Psoas muscle (tissue), 8 donors: ENCODE measurements around the gene ACY1. TPM values are rescaled to one million over a fixed set of nuclear protein-coding genes. Genes with fewer than 3 reads are reported as not detected.

Source experiments
- ATAC-seq, 4 donors: fragments of 200-7000 bp; cut with Tn5 transposase; one replicate each; pipeline ENCODE4 v1.9.1; 2020; ENCODE audit warnings: moderate library complexity in 3 of 4, mild to moderate bottlenecking in 2 of 4
- DNase-seq, 2 donors: peaks; one replicate each; pipeline ENCODE4 v3.0.0-alpha.2; 2020
- H3K27ac ChIP-seq: fragments of 200-600 bp; one replicate; pipeline ENCODE4 v1.8.0; 2022
- H3K27me3 ChIP-seq, 3 donors: fragments of 200-600 bp in 1 of 3; one replicate each; pipeline versions ENCODE4 v1.6.1 to v1.8.0; 2013 to 2022; ENCODE audit warnings: low read length in 2 of 3, mild to moderate bottlenecking in 2 of 3, moderate library complexity in 1 of 3; ENCODE audit not compliant: insufficient read depth in 3 of 3
- H3K36me3 ChIP-seq, 2 donors: fragments of 200-600 bp in 1 of 2; one replicate each; pipeline versions ENCODE4 v1.6.1 to v1.8.0; 2013 to 2022; ENCODE audit warnings: low read depth in 1 of 2, mild to moderate bottlenecking in 1 of 2, moderate library complexity in 1 of 2; ENCODE audit not compliant: insufficient read depth in 1 of 2
- H3K4me1 ChIP-seq: fragments of 200-600 bp; one replicate; pipeline ENCODE4 v1.8.0; 2022
- H3K4me3 ChIP-seq: fragments of 200-600 bp; one replicate; pipeline ENCODE4 v1.8.0; 2022; ENCODE audit warnings: mild to moderate bottlenecking
- H3K9me3 ChIP-seq: fragments of 200-600 bp; one replicate; pipeline ENCODE4 v1.8.0; 2022
- CTCF ChIP-seq: fragments of 200-600 bp; IDR thresholded peaks from one replicate; pipeline ENCODE4 v1.8.0; 2022; ENCODE audit warnings: antibody characterized with exemption
- WGBS, 3 donors: extraction: QIAGEN DNeasy Blood & Tissue Kit; methylation state at CpG; one replicate each; pipeline versions ENCODE4 v1.1.6 to v1.1.7; 2013; 5-methylcytosine and 5-hydroxymethylcytosine counted together
- intact Hi-C, 2 donors: fragments of 100-400 bp; cut with DNase I; formaldehyde crosslinking; loops; one replicate each; pipeline versions ENCODE4 v1.11.0 to v1.14.2; 2022
- polyA plus RNA-seq, 3 donors: library from polyadenylated mRNA; stranded (reverse); fragments of 200-250 nt; gene quantifications; one replicate each; pipeline ENCODE4 v1.2.3, GENCODE V29; 2013
- total RNA-seq, 4 donors: library from RNA; stranded (reverse); fragmentation: NEBNext Ultra II Directional in 2 of 4; extraction: Animal tissue kit (Norgen Biotek cat#: 25700) in 2 of 4; gene quantifications; one replicate each; pipeline versions ENCODE4 v1.2.1 to v1.2.4, GENCODE V29; 2021 to 2023
- donor health status: healthy with polysubstance abuse.
- donor health status: DM: no; HTN: no; CAD: no; lungs with moderate emphysema.
- donor health status: Bipolar disorder and iron deficiency.
- donor health status: healthy.
- donor health status: DM: yes; HTN: yes; CAD: no.
- donor health status: DM: no; HTN: no; CAD: no.
- donor health status: DM: no; HTN: no; CAD: no.
- donor health status: DM: yes; HTN: yes; CAD: no.

The ACY1 gene
- total and polyA plus RNA-seq, 7 donors: 19.9 to 59.3 (median 37.6) TPM

- H3K9me3 ChIP-seq: no peaks in the 10 kb centered on the region
- peaks cover 75% of the 10 kb centered on the region for H3K4me1 ChIP-seq
- peak in 1 of 4 donors; percentile 13 for ATAC-seq
- H3K27me3 ChIP-seq: no peaks in the 10 kb centered on the region
- 16 to 30% (median 21%) methylated on average over 8 of the region's 8 CpGs for WGBS, 3 donors
- H3K4me3 ChIP-seq: peak overlapping the region; percentile 55
- H3K36me3 ChIP-seq: no peaks in the 10 kb centered on the region
- DNase-seq: no peak
- peak overlapping the region; percentile 92 for H3K27ac ChIP-seq
- intact Hi-C loops: loop anchor here in 1 of 2 donors (2.0 kb wide), 1 partner anchor 29 kb away; no protein-coding TSS in a partner anchor
- TF ChIP-seq CTCF: no peak
These were observed 40.8 kb downstream of the ACY1 start for GRCh38 chr3:52023860-52024764.

DNA sequence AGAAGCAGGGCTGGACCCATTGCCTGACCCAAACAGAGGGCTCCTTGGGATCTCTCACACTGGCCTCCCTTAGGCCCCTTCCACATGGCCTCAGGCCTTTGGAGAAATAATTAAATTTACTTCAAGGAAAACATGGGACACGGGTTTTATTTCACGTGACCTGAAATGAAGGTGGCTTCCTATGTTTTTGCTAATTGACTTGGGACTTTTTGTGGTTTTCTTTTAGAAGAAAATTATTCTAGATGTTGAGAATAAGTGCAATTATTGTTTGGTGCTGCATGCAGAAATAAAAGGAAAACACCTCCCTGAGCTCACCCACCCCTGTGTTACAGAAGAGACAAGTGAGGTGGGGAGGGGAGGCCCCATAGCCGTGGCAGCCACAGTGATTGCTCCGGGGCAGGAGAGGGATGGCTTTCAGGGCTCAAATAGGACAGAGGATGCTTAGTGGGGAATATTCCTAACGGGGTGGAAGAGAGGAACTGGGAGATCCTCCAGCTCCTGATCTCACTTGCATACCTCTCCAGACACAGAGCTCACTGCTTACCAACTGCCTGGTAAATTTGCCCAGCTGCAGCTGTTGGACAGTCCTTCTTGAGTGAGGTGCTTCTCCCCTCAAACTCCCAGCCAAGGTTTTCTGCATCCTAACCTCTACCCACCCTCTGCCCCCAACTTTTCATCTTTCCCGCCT, 41.6 kb downstream of the ACY1 start:
- ATAC-seq (peak; percentile 38 to 59 (median 46)), DNase-seq (no peak)
- no peak overlapping the region for H3K4me3 ChIP-seq
- H3K27me3 ChIP-seq: no peaks in the 10 kb centered on the region
- H3K4me1 ChIP-seq: peaks cover 75% of the 10 kb centered on the region
- WGBS, 3 donors: 26 to 40% (median 31%) methylated on average over 6 of the region's 6 CpGs
- H3K36me3 ChIP-seq: no peaks in the 10 kb centered on the region
- TF ChIP-seq CTCF: no peak
- intact Hi-C loops: loop anchor here in 1 of 2 donors (2.0 kb wide), 1 partner anchor 28 kb away; no protein-coding TSS in a partner anchor
- no peaks in the 10 kb centered on the region for H3K9me3 ChIP-seq
- peak overlapping the region; percentile 92 for H3K27ac ChIP-seq

- ATAC-seq (peak; percentile 2 to 34 (median 21)), DNase-seq (peak; percentile 34 to 74)
- Histone ChIP-seq H3K36me3 (no peaks in the 10 kb centered on the region), H3K9me3 (no peaks in the 10 kb centered on the region), H3K4me1 (peaks cover 74% of the 10 kb centered on the region), H3K27ac (peak overlapping the region; percentile 92), H3K4me3 (peak overlapping the region; percentile 19), H3K27me3 (no peaks in the 10 kb centered on the region)
- 21 to 37% (median 23%) methylated on average over 7 of the region's 7 CpGs for WGBS, 3 donors
- TF ChIP-seq CTCF: no peak
- intact Hi-C loops: loop anchor here in 1 of 2 donors (2.0 kb wide), 1 partner anchor 27 kb away; no protein-coding TSS in a partner anchor
These were observed 42.1 kb downstream of the ACY1 start for GRCh38 chr3:52025453-52025852.

GRCh38 chr3:52026041-52026440, 42.7 kb downstream of the ACY1 start:
- Histone ChIP-seq H3K9me3 (no peaks in the 10 kb centered on the region), H3K4me3 (peak overlapping the region; percentile 19), H3K27me3 (no peaks in the 10 kb centered on the region), H3K27ac (peak overlapping the region; percentile 92), H3K36me3 (no peaks in the 10 kb centered on the region), H3K4me1 (peaks cover 73% of the 10 kb centered on the region)
- intact Hi-C loops: no loop called here
- 12 to 28% (median 19%) methylated on average over 4 of the region's 4 CpGs for WGBS, 3 donors
- peak in 1 of 2 donors; percentile 77 for DNase-seq
- TF ChIP-seq CTCF: no peak
- ATAC-seq: peak; percentile 17 to 51 (median 23)
